Neural cell (in vitro differentiated cells): Measurements from ENCODE around the gene GPLD1. TPM values are rescaled to one million over a fixed set of nuclear protein-coding genes. Genes with fewer than 3 reads are reported as not detected.

Experiments used
- H2AFZ ChIP-seq: fragments of 200-600, 300-800 bp; sonication (generic), shearing (Covaris generic); 2 replicates; pipeline ENCODE4 v1.6.0; 2014; ENCODE audit warnings: low read depth, mild to moderate bottlenecking, antibody characterized with exemption, low read length, moderate library complexity
- H3F3A ChIP-seq: fragments of 200-600 bp; shearing (Covaris generic); 2 replicates; pipeline ENCODE4 v1.6.1; 2016; ENCODE audit warnings: mild to moderate bottlenecking, moderate library complexity, mixed read lengths, antibody characterized with exemption, low read length; ENCODE audit not compliant: insufficient read depth, poor library complexity, severe bottlenecking
- H3K27ac ChIP-seq: fragments of 200-600, 300-800 bp; sonication (generic), shearing (Covaris generic); 2 replicates; pipeline ENCODE4 v1.5.1; 2014; ENCODE audit warnings: mild to moderate bottlenecking, low read length, moderate library complexity
- H3K27me3 ChIP-seq: fragments of 300-800, 200-600 bp; sonication (generic), shearing (Covaris generic); 2 replicates; pipeline ENCODE4 v1.6.0; 2014; ENCODE audit warnings: mild to moderate bottlenecking, low read depth, low read length, moderate library complexity; ENCODE audit not compliant: insufficient read depth
- H3K36me3 ChIP-seq: fragments of 300-800, 200-600 bp; sonication (generic), shearing (Covaris generic); 2 replicates; pipeline ENCODE4 v1.5.1; 2014; ENCODE audit warnings: mild to moderate bottlenecking, antibody characterized with exemption, low read length, moderate library complexity; ENCODE audit not compliant: insufficient read depth
- H3K4me2 ChIP-seq: fragments of 300-800, 200-600 bp; sonication (generic), shearing (Covaris generic); 2 replicates; pipeline ENCODE4 v1.6.0; 2014; ENCODE audit warnings: mild to moderate bottlenecking, low read length
- H3K4me3 ChIP-seq: fragments of 300-800, 200-600 bp; sonication (generic), shearing (Covaris generic); 2 replicates; pipeline ENCODE4 v1.5.1; 2014; ENCODE audit warnings: mild to moderate bottlenecking, low read length, moderate library complexity
- H3K79me2 ChIP-seq: fragments of 200-600 bp; shearing (Covaris generic); replicated peaks from 2 replicates; pipeline ENCODE4 v1.6.0; 2014; ENCODE audit warnings: mild to moderate bottlenecking, low read length, moderate library complexity; ENCODE audit not compliant: insufficient read depth
- H3K9ac ChIP-seq: fragments of 300-800, 200-600 bp; sonication (generic), shearing (Covaris generic); 2 replicates; pipeline ENCODE4 v1.6.1; 2016; ENCODE audit warnings: mild to moderate bottlenecking, low read length, mixed read lengths
- H3K9me2 ChIP-seq: fragments of 200-600 bp; shearing (Covaris generic); 2 replicates; pipeline ENCODE4 v1.6.1; 2016; ENCODE audit warnings: mild to moderate bottlenecking, low read length, mixed read lengths; ENCODE audit not compliant: insufficient read depth
- H3K9me3 ChIP-seq: fragments of 200-600, 300-800 bp; sonication (generic), shearing (Covaris generic); 2 replicates; pipeline ENCODE4 v1.6.1; 2016; ENCODE audit warnings: mild to moderate bottlenecking, mixed run types, low read length, moderate library complexity, mixed read lengths
- H4K20me1 ChIP-seq: fragments of 200-600 bp; shearing (Covaris generic); 2 replicates; pipeline ENCODE4 v1.6.1; 2016; ENCODE audit warnings: mild to moderate bottlenecking, mixed run types; ENCODE audit not compliant: insufficient read depth
- EP300 ChIP-seq: fragments of 450-650 bp; conservative IDR thresholded peaks from 2 replicates; pipeline ENCODE4 v1.6.1; 2014; ENCODE audit warnings: antibody characterized with exemption, mild to moderate bottlenecking, moderate library complexity; ENCODE audit not compliant: poor library complexity, severe bottlenecking
- EZH2 ChIP-seq: fragments of 200-600, 300-800 bp; shearing (Covaris generic), sonication (generic); IDR thresholded peaks from 2 replicates; pipeline ENCODE4 v1.6.1; 2014; ENCODE audit warnings: antibody characterized with exemption, low read length, borderline replicate concordance, mild to moderate bottlenecking; ENCODE audit not compliant: insufficient read depth, poor library complexity, severe bottlenecking
- MXI1 ChIP-seq: fragments of 450-650 bp; conservative IDR thresholded peaks from 2 replicates; pipeline ENCODE4 v1.6.1; 2014; ENCODE audit warnings: antibody characterized with exemption, mild to moderate bottlenecking; ENCODE audit not compliant: poor library complexity, severe bottlenecking
- POLR2AphosphoS5 ChIP-seq: IDR thresholded peaks from 2 replicates; pipeline ENCODE4 v1.6.1; 2012
- RAD21 ChIP-seq: fragments of 450-650 bp; conservative IDR thresholded peaks from 2 replicates; pipeline ENCODE4 v1.6.1; 2014; ENCODE audit warnings: antibody characterized with exemption, mild to moderate bottlenecking, moderate library complexity
- SMC3 ChIP-seq: fragments of 450-650 bp; conservative IDR thresholded peaks from 2 replicates; pipeline ENCODE4 v1.6.1; 2014; ENCODE audit warnings: antibody characterized with exemption, mild to moderate bottlenecking, moderate library complexity; ENCODE audit not compliant: poor library complexity
- TAF1 ChIP-seq: IDR thresholded peaks from 2 replicates; pipeline ENCODE4 v1.6.1; 2012; ENCODE audit warnings: low read depth
- polyA plus RNA-seq: library from polyadenylated mRNA; depleted of rRNA; stranded (reverse); fragments of >200 nt; gene quantifications from 2 replicates; pipeline ENCODE4 v1.2.3, GENCODE V29; 2014
- TF ChIP-seq, protein P1 (sequence below): IDR thresholded peaks from 2 replicates; pipeline ENCODE4 v1.6.1; 2012; ENCODE audit warnings: borderline replicate concordance
- TF ChIP-seq, protein P2 (sequence below): fragments of 450-650 bp; IDR thresholded peaks from 2 replicates; pipeline ENCODE4 v1.5.1; 2014; ENCODE audit warnings: antibody characterized with exemption, mild to moderate bottlenecking, moderate library complexity; ENCODE audit not compliant: poor library complexity, severe bottlenecking

GPLD1 gene
- polyA plus RNA-seq, 1 donor from 2014 or later = 11.0 TPM

DNA sequence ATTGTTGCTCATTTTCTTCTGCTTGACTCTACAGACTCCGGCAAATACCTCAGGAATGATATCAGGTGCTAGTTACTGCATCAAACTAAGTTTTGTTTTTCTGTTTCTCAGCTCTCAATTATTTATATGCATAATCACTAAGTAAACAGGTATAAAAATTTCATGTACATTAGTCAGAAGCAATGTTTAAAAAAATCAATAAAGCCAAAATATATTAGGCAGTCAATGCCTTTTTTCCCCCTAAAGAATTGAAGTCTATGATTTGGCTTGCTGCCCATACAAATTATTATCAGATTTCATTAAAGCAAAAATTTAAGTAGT lies 107.2 kb downstream of the GPLD1 start:
- Histone ChIP-seq H4K20me1 (no peaks in the 10 kb centered on the region), H3K4me3 (no peak overlapping the region), H3K9ac (no peak overlapping the region), H3K27ac (no peak overlapping the region), H3K9me3 (no peaks in the 10 kb centered on the region), H3K9me2 (no peaks in the 10 kb centered on the region), H3K4me2 (no peak overlapping the region), H3K79me2 (no peaks in the 10 kb centered on the region), H3K36me3 (no peaks in the 10 kb centered on the region), H2AFZ (no peak overlapping the region), H3K27me3 (no peaks in the 10 kb centered on the region), H3F3A (no peaks in the 10 kb centered on the region)
- TF ChIP-seq RAD21 (no peak), TAF1 (no peak), EZH2 (no peak)
- TF ChIP-seq, protein P1, sequence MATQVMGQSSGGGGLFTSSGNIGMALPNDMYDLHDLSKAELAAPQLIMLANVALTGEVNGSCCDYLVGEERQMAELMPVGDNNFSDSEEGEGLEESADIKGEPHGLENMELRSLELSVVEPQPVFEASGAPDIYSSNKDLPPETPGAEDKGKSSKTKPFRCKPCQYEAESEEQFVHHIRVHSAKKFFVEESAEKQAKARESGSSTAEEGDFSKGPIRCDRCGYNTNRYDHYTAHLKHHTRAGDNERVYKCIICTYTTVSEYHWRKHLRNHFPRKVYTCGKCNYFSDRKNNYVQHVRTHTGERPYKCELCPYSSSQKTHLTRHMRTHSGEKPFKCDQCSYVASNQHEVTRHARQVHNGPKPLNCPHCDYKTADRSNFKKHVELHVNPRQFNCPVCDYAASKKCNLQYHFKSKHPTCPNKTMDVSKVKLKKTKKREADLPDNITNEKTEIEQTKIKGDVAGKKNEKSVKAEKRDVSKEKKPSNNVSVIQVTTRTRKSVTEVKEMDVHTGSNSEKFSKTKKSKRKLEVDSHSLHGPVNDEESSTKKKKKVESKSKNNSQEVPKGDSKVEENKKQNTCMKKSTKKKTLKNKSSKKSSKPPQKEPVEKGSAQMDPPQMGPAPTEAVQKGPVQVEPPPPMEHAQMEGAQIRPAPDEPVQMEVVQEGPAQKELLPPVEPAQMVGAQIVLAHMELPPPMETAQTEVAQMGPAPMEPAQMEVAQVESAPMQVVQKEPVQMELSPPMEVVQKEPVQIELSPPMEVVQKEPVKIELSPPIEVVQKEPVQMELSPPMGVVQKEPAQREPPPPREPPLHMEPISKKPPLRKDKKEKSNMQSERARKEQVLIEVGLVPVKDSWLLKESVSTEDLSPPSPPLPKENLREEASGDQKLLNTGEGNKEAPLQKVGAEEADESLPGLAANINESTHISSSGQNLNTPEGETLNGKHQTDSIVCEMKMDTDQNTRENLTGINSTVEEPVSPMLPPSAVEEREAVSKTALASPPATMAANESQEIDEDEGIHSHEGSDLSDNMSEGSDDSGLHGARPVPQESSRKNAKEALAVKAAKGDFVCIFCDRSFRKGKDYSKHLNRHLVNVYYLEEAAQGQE = no peak
- TF ChIP-seq, protein P2, sequence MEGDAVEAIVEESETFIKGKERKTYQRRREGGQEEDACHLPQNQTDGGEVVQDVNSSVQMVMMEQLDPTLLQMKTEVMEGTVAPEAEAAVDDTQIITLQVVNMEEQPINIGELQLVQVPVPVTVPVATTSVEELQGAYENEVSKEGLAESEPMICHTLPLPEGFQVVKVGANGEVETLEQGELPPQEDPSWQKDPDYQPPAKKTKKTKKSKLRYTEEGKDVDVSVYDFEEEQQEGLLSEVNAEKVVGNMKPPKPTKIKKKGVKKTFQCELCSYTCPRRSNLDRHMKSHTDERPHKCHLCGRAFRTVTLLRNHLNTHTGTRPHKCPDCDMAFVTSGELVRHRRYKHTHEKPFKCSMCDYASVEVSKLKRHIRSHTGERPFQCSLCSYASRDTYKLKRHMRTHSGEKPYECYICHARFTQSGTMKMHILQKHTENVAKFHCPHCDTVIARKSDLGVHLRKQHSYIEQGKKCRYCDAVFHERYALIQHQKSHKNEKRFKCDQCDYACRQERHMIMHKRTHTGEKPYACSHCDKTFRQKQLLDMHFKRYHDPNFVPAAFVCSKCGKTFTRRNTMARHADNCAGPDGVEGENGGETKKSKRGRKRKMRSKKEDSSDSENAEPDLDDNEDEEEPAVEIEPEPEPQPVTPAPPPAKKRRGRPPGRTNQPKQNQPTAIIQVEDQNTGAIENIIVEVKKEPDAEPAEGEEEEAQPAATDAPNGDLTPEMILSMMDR = no peak

DNA sequence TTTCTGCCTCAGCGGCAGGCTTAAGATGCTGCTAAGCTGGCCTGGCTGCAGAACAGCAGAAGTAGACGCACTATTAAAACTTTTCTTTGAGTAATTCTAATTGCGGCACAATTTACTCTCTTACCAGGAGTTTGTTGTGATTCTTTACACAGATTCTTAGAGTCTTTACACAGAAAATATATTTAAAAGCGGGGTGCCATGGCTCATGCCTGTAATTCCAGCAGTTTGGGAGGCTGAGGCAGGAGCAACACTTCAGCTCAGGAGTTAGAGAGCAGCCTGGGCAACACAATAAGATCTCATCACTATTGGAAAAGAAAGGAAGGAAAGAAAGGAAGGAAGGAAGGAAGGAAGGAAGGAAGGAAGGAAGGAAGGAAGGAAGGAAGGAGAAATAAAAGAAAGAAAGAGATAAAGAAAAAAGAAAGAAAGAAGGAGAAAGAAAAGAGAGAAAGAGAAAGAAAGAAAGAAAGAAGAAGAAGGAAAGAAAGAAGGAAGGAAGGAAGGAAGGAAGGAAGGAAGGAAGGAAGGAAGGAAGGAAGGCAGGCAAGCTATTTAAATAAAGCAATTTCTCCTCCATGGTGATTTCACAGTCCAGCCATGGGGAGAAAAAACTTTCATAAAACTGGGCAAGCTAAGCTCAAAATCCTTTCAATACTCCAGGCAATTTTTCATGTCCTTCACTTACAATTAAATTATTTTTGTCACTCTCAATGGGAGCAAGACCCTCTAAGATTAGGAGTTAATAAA lies 107.7 kb downstream of the GPLD1 start:
- H3K36me3 ChIP-seq = no peaks in the 10 kb centered on the region
- no peaks in the 10 kb centered on the region for H3K9me3 ChIP-seq
- no peaks in the 10 kb centered on the region for H3K9me2 ChIP-seq
- H3K4me3 ChIP-seq = no peak overlapping the region
- H4K20me1 ChIP-seq = no peaks in the 10 kb centered on the region
- TF ChIP-seq POLR2AphosphoS5 (no peak), MXI1 (no peak), TAF1 (no peak), EZH2 (no peak), SMC3 (no peak), EP300 (no peak), RAD21 (no peak)
- TF ChIP-seq, protein P1 = no peak
- TF ChIP-seq, protein P2 = no peak
- no peak overlapping the region for H3K9ac ChIP-seq
- no peak overlapping the region for H3K4me2 ChIP-seq
- H3K79me2 ChIP-seq = no peaks in the 10 kb centered on the region
- H3K27ac ChIP-seq = no peak overlapping the region
- no peaks in the 10 kb centered on the region for H3F3A ChIP-seq
- no peak overlapping the region for H2AFZ ChIP-seq
- no peaks in the 10 kb centered on the region for H3K27me3 ChIP-seq
